ENCODE data around the gene SMG6.
"Not testable (repeated sequence)": the region's sequence is repeated elsewhere in the genome, so short reads cannot be mapped to it uniquely, and the experiment has no call there.

Gene SMG6

DNA sequence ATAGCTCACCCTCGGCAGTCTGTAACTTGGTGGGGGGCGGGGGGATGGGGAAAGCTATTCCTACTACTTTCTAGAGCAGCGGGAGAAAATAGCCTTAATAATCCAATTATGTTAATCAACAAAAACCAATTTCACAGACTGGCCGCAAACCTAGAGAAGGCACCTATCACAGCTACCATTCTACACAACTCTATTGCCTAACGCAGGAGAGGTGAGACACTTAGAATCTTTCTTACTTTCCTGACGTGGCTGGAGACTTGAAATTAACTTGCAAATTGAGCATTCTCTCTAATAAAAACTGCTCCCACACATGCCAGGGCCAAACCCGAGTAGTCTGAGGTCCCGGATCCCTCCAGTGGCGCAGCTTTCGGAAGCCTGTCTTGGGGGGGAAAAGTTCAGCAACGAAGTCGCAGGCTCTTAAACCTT is 794 bp downstream of the SMG6 start:
- DNase-seq = peak in 2 of 3 experiments; percentile 34 to 40

DNA sequence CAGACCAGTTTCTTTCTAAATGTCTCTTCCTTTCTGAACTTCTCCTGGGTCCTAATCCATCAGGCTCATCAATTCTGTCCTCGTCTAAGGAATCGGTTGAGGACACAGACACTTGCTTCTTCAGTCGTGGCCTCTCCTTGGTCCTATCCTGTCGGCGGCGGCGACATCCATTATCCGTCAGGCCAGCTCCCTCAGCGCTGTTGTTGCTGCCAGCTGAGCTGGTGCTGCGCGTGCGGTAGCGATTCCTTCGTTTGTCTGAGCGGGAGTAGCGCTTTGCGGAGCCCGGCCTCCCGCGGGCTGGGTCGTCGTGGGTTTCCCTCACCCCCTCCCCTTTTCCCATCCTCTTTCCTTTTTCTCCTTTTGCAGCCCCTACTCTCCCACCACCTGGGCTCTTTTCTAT is 3.8 kb downstream of the SMG6 start:
- DNase-seq = no peak

- no peak for DNase-seq
Observed at GRCh38 chr17:2299136-2299535, 4.4 kb downstream of the SMG6 start.

DNA sequence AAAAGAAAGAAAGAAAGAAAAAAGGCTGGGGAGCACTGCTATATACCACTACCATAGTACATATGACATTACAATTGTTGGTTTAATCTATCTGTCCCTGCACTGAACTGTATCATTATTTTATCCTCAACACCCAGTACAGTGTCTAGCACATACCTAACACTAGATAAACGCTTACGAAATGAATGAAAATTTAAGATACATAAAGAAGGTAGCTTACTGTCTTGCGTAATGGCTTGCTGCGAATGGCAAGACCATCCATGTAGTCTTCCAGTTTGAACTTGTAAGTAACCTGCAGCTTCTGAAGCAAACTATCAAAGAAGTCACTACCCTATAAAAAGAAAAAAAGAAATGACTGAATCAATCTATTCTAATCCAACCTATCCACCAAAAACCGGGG is 6.6 kb downstream of the SMG6 start:
- no peak for DNase-seq

DNA sequence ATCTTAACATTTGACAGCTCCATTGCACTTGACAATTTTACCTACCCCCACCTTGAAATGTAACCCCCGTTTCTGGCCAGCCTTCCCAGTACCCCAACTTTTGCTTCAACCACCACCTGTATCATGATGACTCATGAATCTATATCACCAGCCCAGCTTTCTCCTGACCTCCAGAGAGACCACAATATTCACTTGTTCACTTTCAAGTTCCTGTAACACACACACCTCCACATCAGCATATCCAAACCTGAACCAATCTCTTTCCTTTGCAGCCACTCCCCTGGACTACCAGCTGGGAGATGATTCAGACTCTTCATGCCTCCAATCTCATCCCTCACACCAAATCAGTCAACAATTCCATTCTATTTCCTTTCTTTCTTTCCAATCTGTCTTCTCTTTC is 8.0 kb downstream of the SMG6 start:
- DNase-seq = no peak

GRCh38 chr17:2292100-2292499 is 11.5 kb downstream of the SMG6 start:
- DNase-seq = no peak

DNA sequence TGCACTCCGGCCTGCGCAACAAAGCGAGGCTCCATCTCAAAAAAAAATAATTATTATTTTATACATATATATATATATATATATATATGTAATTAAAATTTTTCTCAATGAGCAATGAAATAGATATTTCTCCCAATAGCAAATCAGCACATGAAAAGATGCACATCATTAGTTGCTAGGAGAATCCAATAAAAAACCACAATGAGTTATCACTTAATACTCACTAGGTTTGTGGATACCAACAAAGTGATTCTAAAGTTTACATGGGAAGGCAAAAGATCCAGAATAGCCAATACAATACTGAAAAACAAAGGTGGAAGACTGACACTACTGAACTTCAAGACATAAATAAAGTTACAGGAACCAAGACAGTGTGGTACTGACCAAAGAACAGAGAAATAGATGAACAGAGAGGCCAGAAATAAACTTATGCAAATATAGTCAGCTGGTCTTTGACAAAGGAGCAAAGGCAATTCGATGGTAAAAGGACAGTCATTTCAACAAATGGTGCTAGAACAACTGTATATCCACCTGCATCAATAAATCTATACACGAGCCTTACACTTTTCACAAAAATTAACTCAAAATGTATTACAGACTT is 13.6 kb downstream of the SMG6 start:
- DNase-seq = no peak

- no peak for DNase-seq
Observed at GRCh38 chr17:2283302-2283701, 20.3 kb downstream of the SMG6 start.

- DNase-seq = peak; percentile 13 to 56 (median 37)
Observed at GRCh38 chr17:2282297-2282873, 21.2 kb downstream of the SMG6 start.

- no peak for DNase-seq
Observed at GRCh38 chr17:2279707-2280106, 23.9 kb downstream of the SMG6 start.

DNA sequence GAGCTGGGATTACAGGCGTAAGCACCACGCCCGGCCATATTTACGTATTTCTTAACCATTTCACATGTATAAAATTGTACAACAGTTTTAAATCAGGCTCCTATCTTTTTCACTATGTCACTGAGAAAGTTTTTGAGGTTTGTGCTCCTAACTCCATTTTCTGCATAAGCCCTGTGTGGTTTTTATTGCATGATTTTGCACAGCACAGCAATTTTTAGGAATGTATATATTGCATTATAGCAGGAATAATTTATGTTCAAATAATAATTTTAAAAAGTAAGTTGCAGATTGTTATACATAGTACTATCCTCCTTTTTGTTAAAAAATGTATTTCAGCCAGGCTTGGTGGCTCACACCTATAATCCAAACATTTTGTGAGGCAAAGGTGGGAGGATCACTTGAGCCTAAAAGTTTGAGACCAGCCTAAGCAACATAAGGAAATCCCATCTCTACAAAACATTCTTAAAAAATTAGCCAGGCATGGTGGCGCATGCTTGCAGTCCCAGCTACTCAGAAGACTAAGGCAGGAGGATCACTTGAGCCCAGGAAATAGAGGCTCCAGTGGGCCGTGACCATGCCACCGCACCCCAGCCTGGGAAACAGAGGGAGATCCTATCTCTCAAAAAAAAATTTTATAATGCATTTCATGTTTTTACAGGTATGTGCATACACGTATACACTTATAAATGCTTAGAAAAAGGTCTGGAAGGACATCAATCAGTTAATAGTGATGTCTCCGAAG is 26.0 kb downstream of the SMG6 start:
- no peak for DNase-seq

GRCh38 chr17:2275722-2276121 is 27.9 kb downstream of the SMG6 start:
- no peak for DNase-seq

DNA sequence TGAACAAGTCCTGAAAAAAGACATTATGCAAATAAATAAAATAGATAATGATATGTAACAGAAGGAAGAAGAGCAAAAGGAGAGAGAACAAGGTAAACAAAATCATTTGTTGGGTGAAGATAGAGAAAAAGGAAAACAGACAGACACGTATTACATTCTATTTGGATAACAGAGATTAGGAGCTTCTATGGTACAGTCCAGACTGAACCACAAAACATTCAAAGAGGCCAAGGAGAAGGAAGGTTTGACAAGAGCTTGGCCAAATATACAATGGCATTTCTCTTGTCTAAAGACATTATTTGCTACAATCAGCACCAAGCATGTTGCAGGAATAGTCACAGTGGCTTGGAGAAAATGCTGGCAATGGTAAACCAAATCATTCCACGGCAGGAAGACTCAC is 29.2 kb downstream of the SMG6 start:
- DNase-seq = no peak

DNA sequence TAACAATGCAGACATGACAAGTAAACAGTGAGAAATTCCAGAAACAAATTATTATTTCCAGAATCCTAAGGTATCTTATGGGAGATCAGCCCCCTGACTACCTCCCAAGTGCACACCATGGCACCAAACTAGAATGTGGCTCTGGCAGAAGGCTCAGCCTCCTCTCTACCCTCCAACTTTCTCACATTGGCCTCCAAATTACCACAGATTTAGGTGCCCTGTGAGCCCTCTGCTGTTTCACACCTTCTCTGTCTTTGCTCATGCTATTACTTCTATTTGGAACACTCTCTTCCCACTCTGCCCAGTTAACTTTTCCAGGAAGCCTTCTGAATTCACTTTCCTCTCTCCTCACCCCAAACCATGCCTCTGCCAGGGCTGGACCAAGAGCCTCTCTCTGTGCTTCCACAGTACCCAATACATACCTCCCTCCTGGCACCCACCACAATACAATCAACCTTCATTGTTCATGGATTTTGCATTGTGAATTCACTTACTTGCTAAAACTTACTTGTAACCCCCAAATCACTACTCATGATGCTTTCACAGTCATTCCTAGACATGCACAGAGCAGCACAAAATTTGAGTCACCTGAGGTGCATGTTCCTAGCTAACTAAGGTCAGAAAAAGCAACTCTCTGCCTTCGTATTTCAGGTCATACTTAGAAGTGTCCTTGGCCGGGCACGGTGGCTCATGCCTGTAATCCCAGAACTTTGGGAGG is 31.4 kb downstream of the SMG6 start:
- DNase-seq = no peak

- DNase-seq = no peak
Observed at GRCh38 chr17:2267354-2267753, 36.2 kb downstream of the SMG6 start.

- DNase-seq = no peak
Observed at GRCh38 chr17:2266865-2267228, 36.7 kb downstream of the SMG6 start.

GRCh38 chr17:2266045-2266864 is 37.3 kb downstream of the SMG6 start:
- DNase-seq = no peak

GRCh38 chr17:2265166-2265565 is 38.4 kb downstream of the SMG6 start:
- DNase-seq = not testable (repeated sequence)

DNA sequence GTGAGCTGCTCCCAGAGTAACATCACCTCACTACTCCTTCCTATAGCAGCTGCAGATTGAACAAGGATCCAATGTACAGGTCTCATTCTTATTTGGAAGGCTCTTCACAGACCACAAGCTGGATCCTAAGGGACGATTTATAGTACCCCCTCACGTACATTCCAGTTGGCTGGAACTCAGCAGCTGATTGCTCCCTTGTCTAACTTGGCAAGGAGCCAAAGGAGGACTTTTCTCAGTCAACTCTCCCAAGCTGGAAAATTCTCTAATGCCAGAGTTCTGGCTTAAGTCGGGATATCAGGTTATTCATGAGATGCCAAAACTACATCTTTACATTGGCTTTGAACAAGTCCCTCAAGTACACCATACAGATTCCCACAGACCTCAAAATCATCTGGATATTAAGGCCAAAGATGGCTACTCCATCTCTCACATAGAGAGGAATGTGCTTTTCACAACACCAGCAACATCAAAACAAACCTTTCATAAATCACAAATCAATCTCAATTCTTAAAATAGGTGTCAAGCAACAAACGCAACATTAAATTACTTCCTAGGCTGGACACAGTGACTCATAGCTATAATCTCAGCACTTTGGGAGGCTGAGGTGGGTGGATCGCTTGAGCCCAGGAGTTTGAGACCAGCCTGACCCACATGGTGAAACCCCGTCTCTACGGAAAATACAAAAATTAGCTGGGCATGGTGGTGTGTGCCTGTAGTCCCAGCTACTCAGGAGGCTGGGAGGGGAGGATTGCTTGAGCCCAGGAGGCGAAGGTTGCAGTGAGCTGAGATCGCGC is 39.3 kb downstream of the SMG6 start:
- DNase-seq = peak in 2 of 3 experiments; percentile 8 to 19

DNA sequence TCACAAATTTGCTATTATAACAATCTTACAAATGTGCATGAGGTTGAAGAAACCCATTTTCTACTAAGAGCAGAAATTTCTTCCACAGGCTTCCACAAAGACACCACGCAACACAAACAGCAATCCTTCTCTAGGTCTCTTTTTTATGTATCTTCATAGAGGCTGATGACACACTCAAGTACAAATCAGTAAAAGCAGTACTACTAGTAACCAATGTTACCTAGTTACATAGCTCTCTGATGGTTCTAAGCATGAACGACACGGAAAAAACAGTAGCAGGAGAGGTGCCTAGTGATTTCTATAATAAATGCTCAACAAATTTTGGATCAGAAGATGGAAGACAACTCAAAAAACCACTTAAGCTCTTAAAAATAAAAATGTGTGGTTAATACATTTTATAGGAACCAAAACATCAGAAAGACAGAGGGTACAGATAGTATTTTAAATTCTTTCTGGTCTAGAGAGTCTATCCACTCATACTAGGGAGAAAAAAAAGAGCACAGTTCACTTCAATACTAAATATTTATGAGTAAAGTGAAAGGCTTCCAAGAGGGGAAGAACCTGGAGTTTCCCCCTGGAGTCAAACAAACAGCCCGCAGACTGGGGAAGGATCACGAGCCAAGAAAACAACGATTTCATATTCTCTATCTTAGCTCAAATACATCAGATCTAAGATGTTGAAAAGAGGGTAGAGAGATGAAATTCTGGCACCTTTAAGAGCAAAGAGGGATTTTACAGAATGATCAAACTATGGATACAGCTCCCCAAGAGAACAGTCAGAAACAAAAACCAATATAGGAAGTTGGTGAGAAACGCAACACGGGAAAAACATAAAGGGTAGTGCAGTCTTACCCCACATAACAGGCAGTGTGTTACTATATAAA is 40.2 kb downstream of the SMG6 start:
- DNase-seq = no peak

DNA sequence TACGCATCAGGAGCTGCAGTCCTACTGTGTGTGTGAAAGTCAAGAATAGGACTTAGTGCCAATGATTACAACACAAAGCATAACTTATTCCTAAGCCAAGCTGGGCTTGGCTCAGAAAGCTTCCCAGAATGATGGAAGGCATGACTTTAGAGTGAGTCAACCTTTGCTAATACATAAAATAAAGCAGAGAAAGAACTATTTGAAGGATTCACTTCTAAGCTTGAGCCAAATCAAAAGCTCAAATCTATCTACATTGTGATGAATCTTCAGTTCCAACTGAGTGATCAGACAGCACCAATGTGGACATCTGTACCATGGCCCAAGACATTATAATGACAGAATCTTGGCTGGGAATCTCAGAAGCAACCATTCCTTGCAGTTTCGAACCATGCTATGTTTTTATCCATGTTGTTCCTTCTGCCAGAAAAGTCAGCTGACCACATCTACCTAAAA is 41.4 kb downstream of the SMG6 start:
- no peak for DNase-seq

All from NCI-H1417 (cell line).